Epithelial cell of alveolus of lung (primary cell): ENCODE data around the gene SLC27A6. TPM values are rescaled to one million over a fixed set of nuclear protein-coding genes. Genes with fewer than 3 reads are reported as not detected.

Experiments
- total RNA-seq: library from RNA; depleted of rRNA; stranded (reverse); fragments of >200 nt; gene quantifications from 2 replicates; pipeline ENCODE4 v1.2.1, GENCODE V29; 2015

The SLC27A6 gene, protein sequence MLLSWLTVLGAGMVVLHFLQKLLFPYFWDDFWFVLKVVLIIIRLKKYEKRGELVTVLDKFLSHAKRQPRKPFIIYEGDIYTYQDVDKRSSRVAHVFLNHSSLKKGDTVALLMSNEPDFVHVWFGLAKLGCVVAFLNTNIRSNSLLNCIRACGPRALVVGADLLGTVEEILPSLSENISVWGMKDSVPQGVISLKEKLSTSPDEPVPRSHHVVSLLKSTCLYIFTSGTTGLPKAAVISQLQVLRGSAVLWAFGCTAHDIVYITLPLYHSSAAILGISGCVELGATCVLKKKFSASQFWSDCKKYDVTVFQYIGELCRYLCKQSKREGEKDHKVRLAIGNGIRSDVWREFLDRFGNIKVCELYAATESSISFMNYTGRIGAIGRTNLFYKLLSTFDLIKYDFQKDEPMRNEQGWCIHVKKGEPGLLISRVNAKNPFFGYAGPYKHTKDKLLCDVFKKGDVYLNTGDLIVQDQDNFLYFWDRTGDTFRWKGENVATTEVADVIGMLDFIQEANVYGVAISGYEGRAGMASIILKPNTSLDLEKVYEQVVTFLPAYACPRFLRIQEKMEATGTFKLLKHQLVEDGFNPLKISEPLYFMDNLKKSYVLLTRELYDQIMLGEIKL
- total RNA-seq = 1.6 and 1.8 TPM in 2 replicates

DNA sequence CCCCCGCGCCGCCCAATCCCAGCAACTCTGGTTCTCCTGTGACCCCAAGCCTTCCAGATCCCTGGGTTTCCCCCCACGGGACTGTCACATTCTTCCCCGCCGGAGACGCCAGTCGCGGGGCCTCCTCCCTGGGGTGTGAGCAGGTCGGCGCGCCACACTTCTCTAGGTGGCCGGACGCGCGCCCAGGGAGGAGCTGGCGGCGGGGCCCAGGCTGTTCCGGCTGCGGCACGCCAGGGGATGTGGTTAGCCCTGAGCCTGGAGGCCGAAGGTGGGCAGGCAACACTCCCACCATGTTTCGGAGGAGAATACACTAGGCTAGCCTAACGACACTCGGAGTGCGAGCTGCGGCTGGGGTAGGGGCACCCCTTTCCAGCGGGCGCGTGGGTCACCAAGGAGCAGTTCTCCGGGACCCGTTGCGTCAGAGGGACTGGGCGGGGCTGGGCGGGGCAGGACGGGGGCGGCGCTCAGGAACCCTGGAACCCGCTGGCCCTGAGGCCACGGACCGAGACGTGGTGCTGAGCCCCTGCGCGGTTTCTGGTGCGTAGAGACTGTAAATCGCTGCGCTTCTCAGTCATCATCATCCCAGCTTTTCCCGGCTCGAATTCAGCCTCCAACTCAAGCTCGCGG lies at the start of gene SLC27A6:
TSS of gene SLC27A6 (plus strand) at position 478 of the 627 bp plus-strand sequence. CDS start 650 bp downstream, outside the sequence.

Other genes with a start within 250 kb of the SLC27A6 start
- gene ISOC1, start 129.3 kb downstream of the SLC27A6 start, total RNA-seq = 19.1 and 48.1 TPM in 2 replicates